BE2C (cell line): ENCODE data around the gene ACIN1.

Experiments
- DNase-seq: peaks from one replicate; pipeline ENCODE4 v3.0.0-alpha.2; 2020
- H3K27me3 ChIP-seq: fragments of 250-450 bp; sonication (Bioruptor Pico); 2 replicates; pipeline ENCODE4 v1.5.1; 2020; ENCODE audit warnings: mild to moderate bottlenecking
- H3K36me3 ChIP-seq: fragments of 250-450 bp; sonication (Bioruptor Pico); 2 replicates; pipeline ENCODE4 v1.5.1; 2020; ENCODE audit warnings: mild to moderate bottlenecking
- H3K4me1 ChIP-seq: fragments of 250-450 bp; sonication (Bioruptor Pico); 2 replicates; pipeline ENCODE4 v1.5.1; 2020
- H3K4me3 ChIP-seq: 2 replicates; pipeline ENCODE4 v1.5.1; 2011; ENCODE audit warnings: low read depth, low read length
- H3K9me3 ChIP-seq: fragments of 250-450 bp; sonication (Bioruptor Pico); 2 replicates; pipeline ENCODE4 v1.5.1; 2020
- TF ChIP-seq, protein P1 (sequence below): IDR thresholded peaks from 2 replicates; pipeline ENCODE4 v1.5.1; 2012; ENCODE audit warnings: mild to moderate bottlenecking, low read depth, low read length

ACIN1 gene

GRCh38 chr14:23049011-23049410 is 45.9 kb downstream of the ACIN1 start:
- Histone ChIP-seq H3K4me3 (no peak overlapping the region), H3K4me1 (peaks cover 6% of the 10 kb centered on the region), H3K9me3 (no peaks in the 10 kb centered on the region), H3K27me3 (no peaks in the 10 kb centered on the region), H3K36me3 (peaks cover 52% of the 10 kb centered on the region)
- no peak for DNase-seq
- TF ChIP-seq, protein P1, sequence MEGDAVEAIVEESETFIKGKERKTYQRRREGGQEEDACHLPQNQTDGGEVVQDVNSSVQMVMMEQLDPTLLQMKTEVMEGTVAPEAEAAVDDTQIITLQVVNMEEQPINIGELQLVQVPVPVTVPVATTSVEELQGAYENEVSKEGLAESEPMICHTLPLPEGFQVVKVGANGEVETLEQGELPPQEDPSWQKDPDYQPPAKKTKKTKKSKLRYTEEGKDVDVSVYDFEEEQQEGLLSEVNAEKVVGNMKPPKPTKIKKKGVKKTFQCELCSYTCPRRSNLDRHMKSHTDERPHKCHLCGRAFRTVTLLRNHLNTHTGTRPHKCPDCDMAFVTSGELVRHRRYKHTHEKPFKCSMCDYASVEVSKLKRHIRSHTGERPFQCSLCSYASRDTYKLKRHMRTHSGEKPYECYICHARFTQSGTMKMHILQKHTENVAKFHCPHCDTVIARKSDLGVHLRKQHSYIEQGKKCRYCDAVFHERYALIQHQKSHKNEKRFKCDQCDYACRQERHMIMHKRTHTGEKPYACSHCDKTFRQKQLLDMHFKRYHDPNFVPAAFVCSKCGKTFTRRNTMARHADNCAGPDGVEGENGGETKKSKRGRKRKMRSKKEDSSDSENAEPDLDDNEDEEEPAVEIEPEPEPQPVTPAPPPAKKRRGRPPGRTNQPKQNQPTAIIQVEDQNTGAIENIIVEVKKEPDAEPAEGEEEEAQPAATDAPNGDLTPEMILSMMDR = no peak

GRCh38 chr14:23047751-23048693 is 46.9 kb downstream of the ACIN1 start:
- TF ChIP-seq, protein P1 = no peak
- H3K36me3 ChIP-seq = peaks cover 42% of the 10 kb centered on the region
- no peaks in the 10 kb centered on the region for H3K9me3 ChIP-seq
- H3K4me1 ChIP-seq = peaks cover 13% of the 10 kb centered on the region
- H3K27me3 ChIP-seq = no peaks in the 10 kb centered on the region
- no peak for DNase-seq
- H3K4me3 ChIP-seq = no peak overlapping the region

- H3K4me3 ChIP-seq = no peak overlapping the region
- no peak for DNase-seq
- no peaks in the 10 kb centered on the region for H3K9me3 ChIP-seq
- H3K4me1 ChIP-seq = peaks cover 13% of the 10 kb centered on the region
- TF ChIP-seq, protein P1 = no peak
- H3K36me3 ChIP-seq = peaks cover 33% of the 10 kb centered on the region
- H3K27me3 ChIP-seq = no peaks in the 10 kb centered on the region
Measured at GRCh38 chr14:23047034-23047634, 47.8 kb downstream of the ACIN1 start.

- DNase-seq = no peak
- Histone ChIP-seq H3K4me3 (no peak overlapping the region), H3K27me3 (no peaks in the 10 kb centered on the region), H3K4me1 (peaks cover 13% of the 10 kb centered on the region), H3K36me3 (peaks cover 32% of the 10 kb centered on the region), H3K9me3 (no peaks in the 10 kb centered on the region)
- TF ChIP-seq, protein P1 = no peak
Measured at GRCh38 chr14:23045419-23046357, 49.2 kb downstream of the ACIN1 start.

DNA sequence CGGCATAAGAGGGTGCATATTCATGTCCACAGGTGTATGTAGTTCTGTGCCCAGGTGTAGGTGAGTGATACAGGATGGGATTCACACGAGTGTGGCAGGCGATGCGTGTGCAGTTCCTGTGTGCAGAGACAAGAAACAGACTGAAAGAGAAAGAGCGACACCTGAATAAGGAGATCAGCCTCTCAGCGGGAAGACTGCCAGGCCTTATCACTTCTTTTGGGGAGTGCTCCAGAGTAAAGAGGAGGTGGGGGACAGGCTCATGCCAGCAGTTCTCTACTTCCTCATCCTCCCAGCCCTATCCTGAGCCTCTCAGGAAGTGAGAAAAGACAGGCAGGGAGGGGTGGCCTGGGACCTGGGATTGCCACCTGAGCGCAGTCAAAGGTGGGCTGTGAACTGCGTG is 50.1 kb downstream of the ACIN1 start:
- Histone ChIP-seq H3K4me1 (peaks cover 13% of the 10 kb centered on the region), H3K9me3 (no peaks in the 10 kb centered on the region), H3K4me3 (no peak overlapping the region), H3K36me3 (peaks cover 24% of the 10 kb centered on the region), H3K27me3 (no peaks in the 10 kb centered on the region)
- TF ChIP-seq, protein P1 = no peak
- DNase-seq = no peak
